Vagina (tissue), 2 donors: Measurements from ENCODE around the gene DRD4. TPM values are rescaled to one million over a fixed set of nuclear protein-coding genes. Genes with fewer than 3 reads are reported as not detected.

Experiments
- DNase-seq, 2 donors: peaks; one replicate each; pipeline ENCODE4 v3.0.0-alpha.2; 2017; ENCODE audit errors: extremely low spot score in 2 of 2
- H3K27ac ChIP-seq: fragments of 200-600 bp; sonication (generic); one replicate; pipeline ENCODE4 v1.5.1; 2019
- H3K27me3 ChIP-seq: fragments of 200-600 bp; sonication (generic); one replicate; pipeline ENCODE4 v1.5.1; 2019
- H3K36me3 ChIP-seq, 2 donors: fragments of 200-600 bp; sonication (generic); one replicate each; pipeline ENCODE4 v1.5.1; 2017 to 2019
- H3K4me1 ChIP-seq: fragments of 200-600 bp; sonication (generic); one replicate; pipeline ENCODE4 v1.5.1; 2019
- H3K4me3 ChIP-seq, 2 donors: fragments of 200-600 bp; sonication (generic); 1 replicate in 1 of 2; 2 replicates in 1 of 2; pipeline ENCODE4 v1.5.1; 2016 to 2019
- H3K9me3 ChIP-seq: fragments of 200-600 bp; sonication (generic); one replicate; pipeline ENCODE4 v1.5.1; 2019
- CTCF ChIP-seq, 3 experiments: fragments of 450-650 bp in 2 of 3; fragments of 200-600 bp in 1 of 3; sonication (generic) in 1 of 3; IDR thresholded peaks; one replicate each; pipeline ENCODE4 v1.5.1; 2017 to 2019; ENCODE audit warnings: antibody characterized with exemption in 3 of 3, mild to moderate bottlenecking in 2 of 3, moderate library complexity in 2 of 3
- POLR2A ChIP-seq, 2 donors: fragments of 450-650 bp; IDR thresholded peaks; one replicate each; pipeline ENCODE4 v1.6.1; 2017; ENCODE audit warnings: antibody characterized with exemption in 2 of 2, mild to moderate bottlenecking in 2 of 2, moderate library complexity in 2 of 2
- POLR2AphosphoS5 ChIP-seq, 2 donors: sonication (generic); formaldehyde crosslinking; IDR thresholded peaks; one replicate each; pipeline ENCODE4 v1.9.0; 2017; ENCODE audit warnings: antibody characterized with exemption in 2 of 2, mild to moderate bottlenecking in 2 of 2, low read depth in 1 of 2; ENCODE audit not compliant: insufficient read depth in 1 of 2
- intact Hi-C: fragments of 100-400 bp; cut with DNase I; formaldehyde crosslinking; loops from one replicate; pipeline ENCODE4 v1.15.1; 2023
- total RNA-seq: library from RNA; depleted of rRNA; stranded (reverse); fragments of >200 nt; gene quantifications from one replicate; pipeline ENCODE4 v1.2.3, GENCODE V29; 2016

DRD4 gene
- total RNA-seq, 1 donor from 2014 or later = 1.2 TPM

- peaks cover 36% of the 10 kb centered on the region for H3K4me1 ChIP-seq
- no peak overlapping the region for H3K27ac ChIP-seq
- intact Hi-C loops = no loop called here
- no peak for TF ChIP-seq POLR2A (IDR thresholded peaks at IDR 0.05)
- no peak for TF ChIP-seq POLR2AphosphoS5 (IDR thresholded peaks at IDR 0.05; ENCODE audit: insufficient read depth in 1 of 2, low read depth in 1 of 2)
- H3K27me3 ChIP-seq = no peaks in the 10 kb centered on the region
- peaks cover 0 to 12% of the 10 kb centered on the region in 2 donors for H3K36me3 ChIP-seq
- H3K4me3 ChIP-seq = no peak overlapping the region
- no peaks in the 10 kb centered on the region for H3K9me3 ChIP-seq
- no peak for DNase-seq
Observed at GRCh38 chr11:617199-617911, 19.7 kb upstream of the DRD4 start.

DNA sequence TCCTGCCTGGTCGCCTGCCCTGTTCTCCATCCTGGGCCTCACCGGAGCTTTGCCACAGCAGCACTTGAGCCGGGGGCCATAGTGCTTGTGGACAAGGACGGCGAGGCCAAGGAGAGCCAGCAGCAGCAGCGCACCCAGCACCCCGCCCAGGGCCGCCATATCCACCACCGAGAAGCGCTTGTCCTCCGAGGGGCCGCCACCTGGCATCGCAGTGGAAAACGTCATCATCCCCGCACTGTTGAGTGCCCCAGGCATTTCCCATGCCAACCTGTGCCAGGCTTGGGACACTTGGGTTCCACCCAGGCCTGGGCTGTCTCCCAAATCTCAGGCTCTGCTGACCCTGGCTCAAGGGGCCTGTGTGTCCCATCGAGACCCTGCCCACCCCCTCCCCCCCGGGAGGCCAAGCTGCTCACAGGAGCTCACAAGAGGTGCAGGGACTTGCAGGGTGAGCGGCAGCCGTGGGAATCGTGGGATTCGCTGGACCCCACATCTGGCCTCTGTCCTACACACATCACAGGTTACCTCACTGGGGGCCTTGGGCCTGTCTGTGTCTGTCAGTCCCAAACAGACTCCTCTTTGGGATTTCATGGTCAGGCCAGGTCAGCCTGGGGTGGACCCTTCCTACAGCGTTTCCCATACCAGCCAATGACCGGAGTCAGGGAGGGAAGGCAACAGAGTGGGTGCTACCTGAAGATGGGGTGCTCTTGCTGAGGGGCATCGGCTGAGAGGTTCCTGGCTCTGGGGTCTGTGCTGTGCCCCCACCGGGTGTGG, 19.0 kb upstream of the DRD4 start:
- H3K4me1 ChIP-seq = peaks cover 32% of the 10 kb centered on the region
- no peaks in the 10 kb centered on the region for H3K9me3 ChIP-seq
- no peaks in the 10 kb centered on the region for H3K27me3 ChIP-seq
- intact Hi-C loops = no loop called here
- H3K4me3 ChIP-seq = no peak overlapping the region
- no peak for DNase-seq
- no peak for TF ChIP-seq POLR2AphosphoS5 (IDR thresholded peaks at IDR 0.05; ENCODE audit: insufficient read depth in 1 of 2, low read depth in 1 of 2)
- TF ChIP-seq CTCF (IDR thresholded peaks at IDR 0.05) = no peak
- no peak for TF ChIP-seq POLR2A (IDR thresholded peaks at IDR 0.05)
- peaks cover 0 to 5% of the 10 kb centered on the region in 2 donors for H3K36me3 ChIP-seq
- no peak overlapping the region for H3K27ac ChIP-seq

GRCh38 chr11:618856-619627, 18.0 kb upstream of the DRD4 start:
- no peak for DNase-seq
- intact Hi-C loops = no loop called here
- H3K4me3 ChIP-seq = no peak overlapping the region
- peaks cover 22% of the 10 kb centered on the region for H3K4me1 ChIP-seq
- TF ChIP-seq POLR2AphosphoS5 (IDR thresholded peaks at IDR 0.05; ENCODE audit: insufficient read depth in 1 of 2, low read depth in 1 of 2) = no peak
- TF ChIP-seq POLR2A (IDR thresholded peaks at IDR 0.05) = no peak
- no peak for TF ChIP-seq CTCF (IDR thresholded peaks at IDR 0.05)
- H3K36me3 ChIP-seq = peaks cover 0 to 3% of the 10 kb centered on the region in 2 donors
- H3K9me3 ChIP-seq = no peaks in the 10 kb centered on the region
- H3K27me3 ChIP-seq = no peaks in the 10 kb centered on the region
- no peak overlapping the region for H3K27ac ChIP-seq

- TF ChIP-seq CTCF (IDR thresholded peaks at IDR 0.05) = no peak
- H3K36me3 ChIP-seq = peaks cover 0 to 3% of the 10 kb centered on the region in 2 donors
- DNase-seq = no peak
- intact Hi-C loops = no loop called here
- no peak overlapping the region for H3K27ac ChIP-seq
- H3K4me3 ChIP-seq = no peak overlapping the region
- no peaks in the 10 kb centered on the region for H3K27me3 ChIP-seq
- peaks cover 16% of the 10 kb centered on the region for H3K4me1 ChIP-seq
- H3K9me3 ChIP-seq = no peaks in the 10 kb centered on the region
Observed at GRCh38 chr11:619628-620050, 17.4 kb upstream of the DRD4 start.

GRCh38 chr11:620201-620600, 16.9 kb upstream of the DRD4 start:
- Histone ChIP-seq H3K9me3 (no peaks in the 10 kb centered on the region), H3K27ac (no peak overlapping the region), H3K27me3 (no peaks in the 10 kb centered on the region), H3K4me1 (peaks cover 10% of the 10 kb centered on the region), H3K4me3 (no peak overlapping the region), H3K36me3 (peaks cover 0 to 3% of the 10 kb centered on the region in 2 donors)
- TF ChIP-seq POLR2A (IDR thresholded peaks at IDR 0.05) = no peak
- no peak for TF ChIP-seq POLR2AphosphoS5 (IDR thresholded peaks at IDR 0.05; ENCODE audit: insufficient read depth in 1 of 2, low read depth in 1 of 2)
- no peak for TF ChIP-seq CTCF (IDR thresholded peaks at IDR 0.05)
- no peak for DNase-seq
- intact Hi-C loops = no loop called here
